HG02943 (cell line): ENCODE data around the gene SLC22A5.
"Not testable (repeated sequence)": the region's sequence is repeated elsewhere in the genome, so short reads cannot be mapped to it uniquely, and the experiment has no call there.

Experiments
- ATAC-seq: cut with Tn5 transposase; IDR thresholded peaks from one replicate; pipeline ENCODE4 v1.9.1; 2021; ENCODE audit warnings: mild to moderate bottlenecking, low read depth, moderate library complexity; ENCODE audit not compliant: unreplicated experiment

The SLC22A5 gene

GRCh38 chr5:132410451-132411303, 41.2 kb downstream of the SLC22A5 start:
- peak; percentile 58 for ATAC-seq

GRCh38 chr5:132411304-132412013, 41.9 kb downstream of the SLC22A5 start:
- peak; percentile 10 for ATAC-seq

DNA sequence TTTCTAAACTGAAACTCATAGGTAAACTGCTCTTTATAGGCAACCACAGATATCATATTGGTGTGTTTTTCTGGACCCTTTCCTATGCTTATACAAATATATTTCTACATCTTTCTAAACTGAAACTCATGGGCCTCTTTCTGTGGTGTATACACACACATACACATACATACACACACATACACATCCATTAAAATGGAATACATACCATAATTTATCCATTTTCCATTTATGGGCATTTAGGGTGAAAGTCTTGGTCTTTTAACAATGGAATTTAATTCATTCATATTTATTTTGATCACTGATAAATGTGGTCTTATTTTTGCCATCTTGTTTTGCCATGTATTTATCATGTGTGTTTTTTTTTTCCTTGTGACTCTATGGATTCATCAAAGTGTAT, 44.1 kb downstream of the SLC22A5 start:
- no peak for ATAC-seq

GRCh38 chr5:132414634-132415378, 45.3 kb downstream of the SLC22A5 start:
- no peak for ATAC-seq

DNA sequence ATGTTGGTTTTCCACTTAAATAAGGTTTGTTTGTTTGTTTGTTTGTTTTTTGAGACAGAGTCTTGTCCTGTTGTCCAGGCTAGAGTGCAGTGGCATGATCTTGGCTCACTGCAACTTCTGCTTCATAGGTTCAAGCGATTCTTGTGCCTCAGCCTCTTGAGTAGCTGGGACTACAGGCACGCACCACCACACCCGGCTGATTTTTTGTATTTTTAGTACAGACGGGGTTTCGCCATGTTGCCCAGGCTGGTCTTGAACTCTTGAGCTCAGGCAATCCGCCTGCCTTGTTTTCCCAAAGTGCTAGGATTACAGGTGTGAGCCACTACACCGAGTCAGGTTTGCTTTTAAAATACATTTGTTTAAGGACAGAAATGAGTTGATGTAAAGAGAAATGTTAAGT, 46.0 kb downstream of the SLC22A5 start:
- not testable (repeated sequence) for ATAC-seq

DNA sequence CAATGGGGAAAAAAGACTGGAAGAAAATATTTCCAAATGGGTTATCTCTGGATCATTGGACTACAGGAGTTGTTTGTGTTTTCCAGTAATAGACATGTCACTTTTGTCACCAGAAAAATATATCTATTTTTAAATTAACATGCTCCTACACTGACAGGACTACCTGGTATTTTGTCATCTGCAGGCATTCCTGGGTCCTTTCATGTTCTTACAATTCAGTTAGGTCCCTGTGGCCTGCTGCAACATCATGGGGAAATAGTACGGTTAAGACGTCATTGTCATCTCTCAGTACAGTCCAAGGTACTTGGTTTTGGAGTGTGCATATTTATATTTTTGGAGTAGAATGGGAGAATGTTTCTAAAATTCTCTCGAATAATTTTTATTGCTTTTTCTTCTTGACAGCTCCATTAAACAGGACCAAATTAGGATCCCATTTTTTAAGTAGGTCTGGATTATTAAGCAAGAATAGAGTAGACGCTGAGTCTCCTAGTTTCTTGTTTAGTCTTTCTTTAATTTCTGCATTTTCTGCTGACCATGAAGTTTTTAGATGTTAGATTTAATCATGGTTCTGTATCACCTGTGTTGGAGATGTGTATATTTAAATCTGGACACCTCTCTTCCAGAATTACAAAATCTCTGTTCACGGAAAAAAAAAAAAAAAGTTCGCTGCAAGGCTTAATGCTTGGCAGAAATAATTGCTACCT, 46.9 kb downstream of the SLC22A5 start:
- ATAC-seq: no peak

GRCh38 chr5:132417010-132417439, 47.5 kb downstream of the SLC22A5 start:
- no peak for ATAC-seq

DNA sequence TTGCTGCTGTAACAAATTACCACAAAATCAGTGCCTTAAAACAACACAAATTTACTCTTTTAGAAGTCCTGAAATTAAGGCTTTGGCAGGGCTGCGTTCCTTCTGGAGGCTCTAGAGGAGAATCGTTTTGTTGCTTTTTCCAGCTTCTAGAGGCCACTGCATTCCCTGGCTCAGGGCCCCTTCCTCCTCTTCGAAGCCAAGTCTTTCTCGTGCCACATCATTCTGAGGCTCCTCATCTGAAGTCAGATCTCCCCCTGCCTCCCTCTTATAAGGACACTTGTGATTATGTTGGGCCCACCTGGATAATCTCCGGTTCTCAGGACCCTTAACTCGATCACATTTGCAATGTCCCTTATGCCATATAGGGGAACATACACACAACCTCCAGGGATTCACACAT, 48.0 kb downstream of the SLC22A5 start:
- ATAC-seq: no peak

GRCh38 chr5:132417889-132418485, 48.5 kb downstream of the SLC22A5 start:
- ATAC-seq: no peak

GRCh38 chr5:132418881-132419280, 49.4 kb downstream of the SLC22A5 start:
- ATAC-seq: no peak

DNA sequence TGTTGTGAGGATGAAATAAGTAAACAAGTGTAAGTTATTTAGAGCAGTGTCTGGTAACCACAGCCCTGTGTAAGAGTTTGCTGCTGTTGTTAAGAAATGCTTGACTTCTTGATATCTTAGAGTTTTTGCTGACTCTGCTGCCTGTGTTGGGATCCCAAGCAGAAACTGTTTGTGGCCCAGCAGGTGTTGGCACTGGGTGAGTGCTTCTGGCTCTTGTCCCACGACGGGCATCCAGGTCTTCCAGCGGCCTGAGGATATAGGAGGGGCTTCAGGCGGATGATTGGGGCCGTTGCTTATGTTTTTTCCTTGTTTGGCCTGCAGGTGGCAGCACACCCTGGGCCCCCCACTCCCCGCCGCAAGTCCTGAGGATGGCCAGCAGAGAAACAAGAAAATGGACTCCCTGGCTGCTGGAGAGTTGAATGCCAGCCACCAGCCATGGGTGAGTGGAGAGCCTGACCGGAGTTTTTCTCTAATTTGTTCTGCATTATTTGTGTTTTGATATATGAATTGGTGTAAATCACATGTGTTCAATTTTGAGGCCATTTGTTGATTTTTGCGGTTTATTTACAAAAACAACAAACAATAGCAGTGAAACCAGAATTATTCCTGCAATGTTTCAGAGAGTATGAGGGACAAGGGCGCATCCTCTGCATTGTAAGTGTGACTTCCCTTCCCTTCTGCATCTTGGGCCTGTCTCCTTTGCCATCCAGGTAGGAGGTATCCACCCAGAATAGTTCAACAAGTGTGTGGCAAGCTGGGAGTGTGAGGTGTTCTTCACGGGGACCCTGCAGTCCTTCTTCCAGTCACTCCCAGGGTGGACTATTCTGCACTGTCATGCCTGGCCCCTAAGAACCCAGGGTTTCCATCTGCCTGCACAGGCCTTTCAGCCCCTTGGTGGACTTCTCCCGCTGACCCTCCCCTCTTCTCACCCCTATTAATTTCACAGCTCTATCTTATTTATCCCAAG, 50.3 kb downstream of the SLC22A5 start:
- ATAC-seq: no peak

GRCh38 chr5:132420706-132421272, 51.3 kb downstream of the SLC22A5 start:
- peak; percentile 47 for ATAC-seq

DNA sequence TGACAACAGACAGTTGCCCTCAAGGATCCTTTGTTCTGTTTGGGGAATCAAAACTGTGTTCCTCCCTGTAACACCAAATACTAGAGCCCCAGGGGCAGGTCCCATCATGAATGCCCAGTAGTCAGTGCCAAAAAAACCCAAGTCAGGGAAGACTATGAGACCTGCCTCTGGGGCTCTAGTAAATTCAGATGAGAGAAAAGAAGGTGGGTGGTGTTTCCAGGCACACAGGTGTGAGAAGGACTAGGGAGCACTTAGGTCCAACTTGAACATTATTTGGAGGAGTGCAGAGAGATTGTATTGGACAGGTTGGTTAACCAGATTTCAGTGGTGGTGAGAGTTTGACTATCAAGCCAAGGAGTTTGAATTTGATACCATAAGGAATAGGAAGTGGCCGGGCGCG, 52.0 kb downstream of the SLC22A5 start:
- ATAC-seq: no peak

- no peak for ATAC-seq
Observed at GRCh38 chr5:132422720-132423437, 53.4 kb downstream of the SLC22A5 start.

- no peak for ATAC-seq
Observed at GRCh38 chr5:132423438-132423898, 54.0 kb downstream of the SLC22A5 start.

- no peak for ATAC-seq
Observed at GRCh38 chr5:132424167-132424880, 54.8 kb downstream of the SLC22A5 start.
